ENCODE data around the gene GRM5.

The GRM5 gene

DNA sequence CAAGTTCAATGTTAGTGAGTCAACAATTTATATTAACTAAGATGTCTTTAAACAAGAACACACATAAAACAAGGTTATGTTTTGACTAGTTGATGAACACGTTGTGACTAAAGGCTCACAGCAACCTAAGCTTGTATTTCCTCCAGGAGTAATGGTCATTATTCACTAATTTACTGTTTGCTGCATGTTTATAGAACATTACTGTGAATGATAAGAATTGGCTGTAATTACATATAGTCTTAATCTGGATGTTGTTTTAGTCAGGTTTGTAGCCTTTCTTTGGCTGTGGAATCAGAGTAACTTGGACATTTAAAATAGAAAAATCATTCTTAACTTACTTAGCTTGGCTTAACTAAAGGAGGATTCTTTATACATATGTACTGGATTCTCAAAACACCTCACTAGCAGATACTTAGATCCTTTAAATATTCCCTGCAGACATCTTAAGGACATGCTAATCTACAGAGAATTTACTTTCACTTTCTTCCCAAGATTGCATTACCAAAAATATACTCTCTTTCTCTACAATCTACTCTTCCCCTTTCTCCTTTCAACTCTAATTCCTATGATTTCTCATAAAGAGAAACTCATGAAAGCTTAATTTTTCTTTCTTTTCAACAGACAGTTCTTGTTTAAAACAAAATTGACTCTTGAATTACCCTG is 408.6 kb downstream of the GRM5 start:
- Histone ChIP-seq H4K20me1 (ENCODE audit: insufficient read depth, low read length) (no peaks in the 10 kb centered on the region), H3K9me3 (ENCODE audit: insufficient read depth, low read length) (no peaks in the 10 kb centered on the region), H3K4me2 (ENCODE audit: low read length) (no peak overlapping the region), H3K27ac (ENCODE audit: low read length) (no peak overlapping the region), H3K4me3 (ENCODE audit: low read length) (no peak overlapping the region), H3K4me1 (ENCODE audit: low read length) (no peaks in the 10 kb centered on the region), H3K36me3 (replicated peaks; ENCODE audit: low read depth, low read length) (no peaks in the 10 kb centered on the region), H3K79me2 (ENCODE audit: low read length) (no peaks in the 10 kb centered on the region), H2AFZ (ENCODE audit: low read depth, low read length) (no peak overlapping the region), H3K27me3 (ENCODE audit: low read depth, low read length) (no peaks in the 10 kb centered on the region), H3K9ac (ENCODE audit: low read length) (no peak overlapping the region)
- TF ChIP-seq, protein P1, sequence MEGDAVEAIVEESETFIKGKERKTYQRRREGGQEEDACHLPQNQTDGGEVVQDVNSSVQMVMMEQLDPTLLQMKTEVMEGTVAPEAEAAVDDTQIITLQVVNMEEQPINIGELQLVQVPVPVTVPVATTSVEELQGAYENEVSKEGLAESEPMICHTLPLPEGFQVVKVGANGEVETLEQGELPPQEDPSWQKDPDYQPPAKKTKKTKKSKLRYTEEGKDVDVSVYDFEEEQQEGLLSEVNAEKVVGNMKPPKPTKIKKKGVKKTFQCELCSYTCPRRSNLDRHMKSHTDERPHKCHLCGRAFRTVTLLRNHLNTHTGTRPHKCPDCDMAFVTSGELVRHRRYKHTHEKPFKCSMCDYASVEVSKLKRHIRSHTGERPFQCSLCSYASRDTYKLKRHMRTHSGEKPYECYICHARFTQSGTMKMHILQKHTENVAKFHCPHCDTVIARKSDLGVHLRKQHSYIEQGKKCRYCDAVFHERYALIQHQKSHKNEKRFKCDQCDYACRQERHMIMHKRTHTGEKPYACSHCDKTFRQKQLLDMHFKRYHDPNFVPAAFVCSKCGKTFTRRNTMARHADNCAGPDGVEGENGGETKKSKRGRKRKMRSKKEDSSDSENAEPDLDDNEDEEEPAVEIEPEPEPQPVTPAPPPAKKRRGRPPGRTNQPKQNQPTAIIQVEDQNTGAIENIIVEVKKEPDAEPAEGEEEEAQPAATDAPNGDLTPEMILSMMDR (IDR thresholded peaks at IDR 0.05; ENCODE audit: low read depth, low read length): no peak
- no peak for TF ChIP-seq EZH2phosphoT487 (IDR thresholded peaks at IDR 0.05; ENCODE audit: low read depth)

DNA sequence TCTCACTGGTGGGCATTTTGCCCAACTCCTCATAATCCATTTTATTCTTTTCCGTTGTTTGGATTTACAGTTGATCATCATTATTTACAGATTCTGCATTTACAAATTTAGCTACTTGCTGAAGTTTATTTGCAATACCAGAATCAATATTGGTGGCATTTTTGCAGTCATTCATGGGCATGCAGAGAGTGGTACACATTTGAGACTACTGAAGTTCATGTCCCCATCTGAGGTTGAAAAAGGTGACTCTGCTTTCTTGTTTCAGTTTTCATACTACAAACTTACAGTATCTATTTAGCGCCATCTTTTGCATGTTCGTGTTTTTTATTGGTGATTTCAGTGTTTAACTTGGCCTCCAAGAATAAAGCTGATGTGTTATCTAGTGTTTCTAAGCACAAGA is 409.5 kb downstream of the GRM5 start:
- no peak overlapping the region for H3K4me2 ChIP-seq (ENCODE audit: low read length)
- TF ChIP-seq, protein P1 (IDR thresholded peaks at IDR 0.05; ENCODE audit: low read depth, low read length): no peak
- TF ChIP-seq EZH2phosphoT487 (IDR thresholded peaks at IDR 0.05; ENCODE audit: low read depth): no peak
- no peaks in the 10 kb centered on the region for H3K79me2 ChIP-seq (ENCODE audit: low read length)
- H3K4me1 ChIP-seq (ENCODE audit: low read length): no peaks in the 10 kb centered on the region
- no peak overlapping the region for H2AFZ ChIP-seq (ENCODE audit: low read depth, low read length)
- H4K20me1 ChIP-seq (ENCODE audit: insufficient read depth, low read length): no peaks in the 10 kb centered on the region
- H3K9ac ChIP-seq (ENCODE audit: low read length): no peak overlapping the region
- no peak overlapping the region for H3K27ac ChIP-seq (ENCODE audit: low read length)
- no peaks in the 10 kb centered on the region for H3K27me3 ChIP-seq (ENCODE audit: low read depth, low read length)
- no peaks in the 10 kb centered on the region for H3K36me3 ChIP-seq (replicated peaks; ENCODE audit: low read depth, low read length)
- H3K4me3 ChIP-seq (ENCODE audit: low read length): no peak overlapping the region
- no peaks in the 10 kb centered on the region for H3K9me3 ChIP-seq (ENCODE audit: insufficient read depth, low read length)

- no peaks in the 10 kb centered on the region for H3K79me2 ChIP-seq (ENCODE audit: low read length)
- H3K36me3 ChIP-seq (replicated peaks; ENCODE audit: low read depth, low read length): no peaks in the 10 kb centered on the region
- H4K20me1 ChIP-seq (ENCODE audit: insufficient read depth, low read length): no peaks in the 10 kb centered on the region
- H3K4me2 ChIP-seq (ENCODE audit: low read length): no peak overlapping the region
- H3K4me1 ChIP-seq (ENCODE audit: low read length): no peaks in the 10 kb centered on the region
- TF ChIP-seq, protein P1 (IDR thresholded peaks at IDR 0.05; ENCODE audit: low read depth, low read length): no peak
- TF ChIP-seq EZH2phosphoT487 (IDR thresholded peaks at IDR 0.05; ENCODE audit: low read depth): no peak
- no peaks in the 10 kb centered on the region for H3K27me3 ChIP-seq (ENCODE audit: low read depth, low read length)
- H3K4me3 ChIP-seq (ENCODE audit: low read length): no peak overlapping the region
- H3K9ac ChIP-seq (ENCODE audit: low read length): no peak overlapping the region
- no peak overlapping the region for H2AFZ ChIP-seq (ENCODE audit: low read depth, low read length)
- no peaks in the 10 kb centered on the region for H3K9me3 ChIP-seq (ENCODE audit: insufficient read depth, low read length)
- H3K27ac ChIP-seq (ENCODE audit: low read length): no peak overlapping the region
Measured at GRCh38 chr11:88655656-88656055, 410.1 kb downstream of the GRM5 start.

GRCh38 chr11:88655196-88655595 is 410.6 kb downstream of the GRM5 start:
- no peak overlapping the region for H2AFZ ChIP-seq (ENCODE audit: low read depth, low read length)
- TF ChIP-seq, protein P1 (IDR thresholded peaks at IDR 0.05; ENCODE audit: low read depth, low read length): no peak
- no peak for TF ChIP-seq EZH2phosphoT487 (IDR thresholded peaks at IDR 0.05; ENCODE audit: low read depth)
- H3K36me3 ChIP-seq (replicated peaks; ENCODE audit: low read depth, low read length): no peaks in the 10 kb centered on the region

More at GRCh38 chr11:88655196-88655595, 410.6 kb downstream of the GRM5 start:
- Histone ChIP-seq H3K79me2 (ENCODE audit: low read length) (no peaks in the 10 kb centered on the region), H3K9ac (ENCODE audit: low read length) (no peak overlapping the region), H3K4me3 (ENCODE audit: low read length) (no peak overlapping the region), H3K9me3 (ENCODE audit: insufficient read depth, low read length) (no peaks in the 10 kb centered on the region), H3K4me2 (ENCODE audit: low read length) (no peak overlapping the region), H4K20me1 (ENCODE audit: insufficient read depth, low read length) (no peaks in the 10 kb centered on the region), H3K4me1 (ENCODE audit: low read length) (no peaks in the 10 kb centered on the region), H3K27ac (ENCODE audit: low read length) (no peak overlapping the region), H3K27me3 (ENCODE audit: low read depth, low read length) (no peaks in the 10 kb centered on the region)
